ENCODE results near the gene CARD10.

Gene CARD10

DNA sequence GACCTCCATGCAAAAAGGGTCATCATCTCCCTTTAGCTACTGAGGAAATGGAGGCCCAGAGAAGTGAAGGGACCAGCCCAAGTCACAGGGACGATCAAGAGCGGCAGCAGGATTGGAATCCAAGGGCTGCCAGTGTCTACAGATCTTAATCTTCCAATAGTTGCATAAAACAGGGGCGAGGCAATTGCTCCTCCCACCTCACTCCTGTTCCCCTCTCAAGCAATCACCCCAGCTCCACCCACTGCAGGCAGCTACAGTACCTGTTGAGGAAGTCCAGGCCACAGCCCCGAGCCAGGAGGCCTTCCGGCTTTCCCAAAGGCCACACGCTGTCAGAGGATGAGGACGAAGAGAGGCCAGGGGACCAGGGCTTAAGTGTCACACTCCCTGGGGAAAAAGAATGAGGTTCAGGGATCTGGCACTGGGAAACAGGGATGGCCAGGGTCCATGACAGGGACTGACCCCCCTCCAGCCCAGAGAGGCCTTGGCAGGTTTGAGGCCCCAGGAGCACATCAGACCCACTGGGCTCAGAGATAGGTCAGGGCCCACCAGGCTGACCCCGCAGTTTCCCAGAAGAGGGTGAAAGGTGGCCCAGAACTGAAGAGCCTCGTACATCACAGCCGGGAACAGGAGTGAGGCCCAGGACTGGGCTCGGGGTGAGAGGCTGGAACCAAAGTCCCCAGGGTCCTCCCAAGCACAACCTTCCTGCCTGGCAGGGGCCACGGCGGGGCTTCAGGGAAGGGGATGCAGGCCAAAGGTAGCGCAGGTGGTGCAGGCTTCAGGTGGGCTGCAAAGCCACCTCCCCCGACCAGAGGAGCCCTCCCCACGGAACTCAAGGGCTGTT, 16.7 kb downstream of the CARD10 start:
- DNase-seq: no peak

DNA sequence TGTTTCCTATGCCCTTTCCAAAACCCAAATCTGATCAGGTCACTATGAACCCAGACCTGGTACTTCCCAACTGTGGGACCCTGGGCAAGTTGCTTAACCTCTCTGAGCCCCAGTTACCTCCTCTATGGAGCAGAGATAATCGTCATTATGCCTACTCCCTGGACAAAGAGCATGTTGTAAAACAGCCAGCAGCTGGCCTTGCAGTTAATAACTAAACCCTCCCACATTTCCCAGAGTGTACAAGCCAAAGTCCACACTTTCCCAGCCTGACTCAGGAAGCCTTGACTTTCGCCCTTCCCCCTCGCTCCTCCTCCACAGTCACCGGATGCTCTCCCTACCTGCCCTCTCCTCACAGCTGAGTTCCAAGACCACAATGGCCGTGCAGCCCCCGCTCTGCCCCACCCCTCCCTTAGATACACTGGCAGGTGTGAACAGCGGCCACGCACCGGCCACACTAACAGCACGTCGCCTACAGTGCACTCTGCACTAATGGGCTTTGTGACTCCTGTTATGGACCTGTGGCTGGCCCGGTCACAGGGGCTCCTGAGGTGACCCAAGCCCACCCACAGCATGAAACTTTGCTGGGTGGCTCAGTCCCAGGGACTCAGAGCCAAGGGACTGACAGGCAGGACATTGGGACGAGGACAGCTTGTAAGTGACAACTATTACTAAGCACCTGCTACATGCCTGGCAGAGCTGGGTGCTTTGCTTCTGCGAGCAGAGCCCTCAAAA, 17.4 kb downstream of the CARD10 start:
- no peak for DNase-seq

DNA sequence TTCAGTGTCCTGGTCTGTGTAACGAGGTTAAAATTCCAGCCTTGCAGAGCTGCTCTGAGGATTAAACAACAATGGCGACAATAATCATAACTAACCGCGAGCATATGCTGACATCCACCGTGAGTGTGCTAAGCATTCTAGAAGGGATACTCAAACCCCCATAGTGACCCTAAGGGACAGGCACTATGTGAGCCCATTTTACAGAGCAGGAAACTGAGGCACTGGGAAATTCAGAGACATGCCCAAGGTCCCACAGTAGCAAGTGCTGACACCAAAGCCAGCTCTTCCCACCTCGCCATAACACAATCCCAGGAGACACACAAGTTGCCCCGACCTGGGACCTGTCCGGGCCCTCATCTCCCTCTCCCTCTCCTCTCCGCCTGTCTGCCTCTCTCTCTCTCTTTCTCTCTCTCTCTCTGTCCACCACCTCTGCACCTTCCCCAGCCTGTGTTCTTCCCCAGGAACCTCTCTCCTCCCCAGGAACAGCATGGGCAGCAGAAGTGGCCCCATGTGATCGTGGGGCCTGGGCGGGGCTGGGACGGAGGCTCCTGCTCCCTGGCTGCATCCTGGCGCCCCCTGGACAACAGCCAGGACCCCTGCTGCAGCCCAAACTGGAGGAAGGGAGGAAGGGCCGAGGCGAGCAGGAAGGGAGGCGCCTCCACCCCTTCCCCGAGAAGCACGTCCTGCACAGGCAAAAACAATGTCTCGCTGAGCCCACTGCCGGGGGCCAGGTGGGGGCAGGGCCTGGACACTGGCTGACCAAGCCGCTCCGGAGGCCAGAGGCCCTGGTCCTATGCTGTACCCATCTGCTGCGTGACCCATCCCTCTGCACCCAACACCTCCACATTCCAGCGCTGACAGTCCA, 18.2 kb downstream of the CARD10 start:
- DNase-seq: no peak

DNA sequence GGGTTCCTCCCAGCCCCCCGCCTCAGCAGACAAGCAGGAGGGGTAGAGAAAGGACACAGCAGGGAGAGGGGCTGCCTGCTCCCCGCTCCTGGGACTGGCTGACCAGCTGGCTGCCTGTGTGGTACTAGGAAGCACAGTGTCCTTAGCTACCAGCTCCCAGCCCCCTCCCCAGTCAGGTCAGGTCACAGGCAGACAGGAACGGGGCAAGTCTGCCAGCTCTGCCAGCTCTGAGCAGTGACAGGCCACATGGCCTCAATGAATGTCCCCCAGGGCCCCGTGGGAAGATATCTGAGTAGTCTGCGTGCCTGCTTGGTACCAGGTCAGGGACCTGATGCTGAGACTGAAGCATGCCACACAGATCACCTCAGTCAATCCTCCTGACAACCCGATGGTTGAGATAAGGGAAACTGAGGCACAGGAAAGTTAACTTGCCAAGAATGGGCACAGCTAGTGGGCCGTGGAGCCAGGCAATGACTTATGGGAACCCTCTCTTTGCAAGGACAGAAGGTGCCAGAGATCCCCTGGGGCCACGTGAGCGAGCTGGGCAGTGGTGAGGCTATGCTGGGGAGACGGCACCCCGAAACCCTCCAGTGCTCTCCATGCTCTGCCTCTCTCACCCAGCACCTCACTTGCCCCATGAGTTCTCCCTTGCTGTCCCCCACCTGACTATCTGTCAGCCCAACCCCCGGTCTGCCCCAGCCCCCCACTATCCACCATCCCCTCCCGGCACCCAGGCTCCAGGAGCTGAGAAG, 19.2 kb downstream of the CARD10 start:
- no peak for DNase-seq

DNA sequence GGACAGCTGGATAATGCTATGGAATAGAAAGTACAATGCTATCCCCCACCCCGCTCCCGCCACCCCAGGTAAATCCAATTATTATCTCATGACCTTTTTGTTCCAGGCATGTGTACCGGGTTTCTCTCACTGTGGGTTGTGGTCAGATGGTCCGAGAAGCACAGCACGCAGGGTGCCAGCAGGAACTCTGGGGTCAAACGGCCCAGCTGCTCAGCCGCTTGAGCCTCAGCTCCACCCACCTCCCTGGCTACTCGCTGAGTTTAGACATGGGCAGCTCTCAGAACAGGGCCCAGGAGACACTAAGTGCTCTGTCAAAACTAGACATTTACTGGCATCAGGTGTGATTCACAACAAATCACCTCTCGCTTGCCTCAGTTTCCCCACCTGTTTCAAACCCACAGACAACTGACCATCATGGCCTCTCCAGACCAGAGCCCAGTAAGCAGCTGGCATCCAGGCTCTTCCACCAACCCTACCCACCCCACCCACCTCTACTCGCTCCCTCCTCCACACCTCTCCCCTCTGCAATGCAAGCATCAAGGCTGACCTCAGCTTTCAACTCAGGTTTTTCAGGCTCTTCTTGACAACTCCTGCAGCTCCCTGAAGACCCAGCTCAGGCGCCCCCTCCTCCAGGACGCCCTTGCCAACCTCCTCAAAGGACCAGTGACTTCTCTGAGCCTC, 20.0 kb downstream of the CARD10 start:
- DNase-seq: no peak

DNA sequence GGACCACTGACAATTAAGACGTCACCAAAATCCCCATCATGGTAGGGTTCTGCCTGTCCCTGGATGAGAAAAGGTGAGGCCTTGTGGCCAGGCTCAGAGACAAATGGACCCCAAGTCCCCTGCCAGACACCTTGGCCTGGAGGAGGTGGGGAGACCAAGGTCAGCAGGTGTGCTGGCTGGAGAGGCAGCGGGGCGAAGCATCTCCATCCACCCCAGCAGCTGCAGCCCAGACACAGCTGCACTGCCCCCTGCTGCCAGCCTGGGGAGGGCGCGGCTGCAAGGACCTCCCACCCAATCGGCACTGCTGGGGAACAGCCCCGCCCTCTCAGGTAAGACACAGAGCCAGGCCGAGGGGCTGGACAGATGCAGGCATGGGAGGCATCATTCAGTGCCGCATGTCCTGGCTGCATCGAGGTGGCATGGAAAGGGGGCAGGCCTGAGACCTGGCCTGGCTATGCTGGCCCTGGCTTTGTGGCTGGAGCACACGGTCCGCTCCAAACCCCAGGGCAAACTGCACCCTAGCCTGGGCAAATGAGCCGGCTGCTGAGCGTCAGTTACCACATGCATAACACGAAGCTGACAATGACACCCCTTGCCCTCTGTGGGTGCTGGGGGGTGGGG, 20.8 kb downstream of the CARD10 start:
- DNase-seq: no peak

DNA sequence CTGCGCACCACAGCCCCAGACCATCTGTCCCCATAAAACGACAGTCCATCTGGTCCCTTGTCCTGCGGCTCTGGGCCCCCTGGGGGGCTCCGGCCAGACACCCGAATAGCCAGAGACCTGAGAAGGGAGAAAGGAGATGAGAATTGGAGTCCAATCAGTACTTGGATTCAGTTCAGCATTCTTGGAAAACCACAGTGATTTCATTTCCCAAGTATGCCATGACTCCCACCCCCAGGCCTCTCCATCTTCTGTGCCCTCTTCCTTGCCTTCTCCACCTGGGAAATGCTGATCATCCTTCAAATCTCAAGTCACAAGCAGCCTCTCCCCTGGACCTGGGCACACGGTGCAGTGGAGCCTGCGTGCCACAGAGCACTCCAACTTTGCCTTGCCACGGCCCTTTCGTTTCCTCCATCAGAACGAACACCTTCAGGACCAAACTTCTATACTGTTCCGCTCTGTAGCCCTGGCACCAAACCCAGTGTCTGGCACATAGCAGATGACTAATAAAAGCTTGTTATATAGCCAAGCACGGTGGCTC, 22.1 kb downstream of the CARD10 start:
- no peak for DNase-seq

DNA sequence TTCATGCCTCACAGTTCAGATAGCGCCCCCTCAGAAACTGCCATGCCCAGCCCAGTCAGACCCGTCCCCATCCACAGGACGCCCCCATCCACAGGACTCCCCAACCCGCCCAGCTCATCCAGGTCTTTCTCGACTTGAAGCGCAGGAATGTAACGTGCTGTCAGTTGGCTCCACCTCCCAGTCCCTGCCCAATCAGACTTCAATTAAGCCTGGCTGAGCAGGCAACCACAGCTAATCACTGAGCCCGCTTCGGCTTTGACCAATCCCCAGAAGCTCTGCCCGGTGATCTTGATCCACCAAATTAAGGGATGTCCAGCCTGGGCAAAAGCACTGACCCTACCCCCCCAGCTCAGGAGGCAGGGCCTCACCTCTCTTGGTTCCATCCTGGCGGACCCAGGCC, 22.6 kb downstream of the CARD10 start:
- DNase-seq: no peak

DNA sequence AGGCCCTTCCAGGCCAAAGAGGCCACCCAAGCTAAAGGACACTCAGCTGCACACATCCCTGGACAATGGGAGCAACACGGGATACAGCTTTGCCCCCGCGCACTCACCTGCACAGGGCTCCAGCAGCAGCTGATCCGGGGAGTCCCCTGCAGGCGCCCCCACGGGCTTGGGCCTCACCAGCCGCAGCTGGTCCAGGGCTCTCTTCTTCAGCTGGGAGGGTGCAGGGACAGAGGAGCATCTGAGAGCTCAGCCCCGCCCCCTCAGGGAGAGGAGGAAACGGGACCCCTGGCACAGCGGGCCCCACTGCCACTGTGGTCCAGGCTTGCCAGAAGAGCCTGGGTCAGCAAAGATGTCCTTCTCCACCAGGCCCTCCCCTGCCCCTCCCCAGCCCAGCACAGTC, 25.2 kb downstream of the CARD10 start:
- DNase-seq: no peak

DNA sequence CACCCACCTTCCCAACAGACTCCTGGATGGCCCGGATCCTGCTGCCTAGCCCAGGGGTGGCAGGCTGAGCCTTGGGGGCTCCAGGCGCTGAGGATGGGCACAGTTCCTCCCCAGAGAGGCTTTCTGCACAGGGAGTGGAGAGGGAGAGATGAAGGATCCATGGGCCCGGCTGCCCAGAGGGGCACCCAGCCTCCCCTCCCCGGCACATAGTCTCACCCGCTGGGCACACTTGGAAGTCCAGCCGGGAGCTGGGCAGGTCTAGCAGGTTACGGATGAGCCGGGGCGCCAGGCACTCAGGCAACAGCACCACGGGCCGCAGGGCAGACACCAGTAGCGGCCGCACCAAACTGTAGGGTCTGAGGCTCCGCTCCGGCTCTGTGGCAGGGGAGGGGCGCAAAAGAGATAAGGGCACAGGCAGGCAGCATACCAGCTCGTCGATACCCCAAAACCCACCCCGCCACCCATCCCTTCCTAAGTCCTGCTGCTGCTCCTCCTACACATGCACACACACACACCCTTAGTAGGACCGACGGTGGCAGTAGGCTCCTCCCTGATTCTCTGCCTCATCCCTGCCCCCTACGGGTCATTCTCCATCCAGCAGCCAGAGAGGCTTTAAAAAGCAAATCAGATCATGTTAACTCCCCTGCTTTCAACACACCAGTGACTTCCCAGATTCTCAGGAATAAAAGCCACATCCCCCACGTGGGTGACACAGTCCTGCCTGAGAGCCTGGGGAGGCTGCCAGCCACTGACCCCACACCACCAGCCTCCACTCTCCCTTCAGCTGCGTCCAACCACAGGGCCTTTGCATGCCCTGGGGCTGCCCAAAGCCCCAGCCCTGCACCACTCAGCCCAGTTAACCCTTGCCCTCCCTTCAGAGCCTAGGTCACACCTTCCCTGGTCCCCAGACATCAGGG, 26.5 kb downstream of the CARD10 start:
- DNase-seq: no peak

DNA sequence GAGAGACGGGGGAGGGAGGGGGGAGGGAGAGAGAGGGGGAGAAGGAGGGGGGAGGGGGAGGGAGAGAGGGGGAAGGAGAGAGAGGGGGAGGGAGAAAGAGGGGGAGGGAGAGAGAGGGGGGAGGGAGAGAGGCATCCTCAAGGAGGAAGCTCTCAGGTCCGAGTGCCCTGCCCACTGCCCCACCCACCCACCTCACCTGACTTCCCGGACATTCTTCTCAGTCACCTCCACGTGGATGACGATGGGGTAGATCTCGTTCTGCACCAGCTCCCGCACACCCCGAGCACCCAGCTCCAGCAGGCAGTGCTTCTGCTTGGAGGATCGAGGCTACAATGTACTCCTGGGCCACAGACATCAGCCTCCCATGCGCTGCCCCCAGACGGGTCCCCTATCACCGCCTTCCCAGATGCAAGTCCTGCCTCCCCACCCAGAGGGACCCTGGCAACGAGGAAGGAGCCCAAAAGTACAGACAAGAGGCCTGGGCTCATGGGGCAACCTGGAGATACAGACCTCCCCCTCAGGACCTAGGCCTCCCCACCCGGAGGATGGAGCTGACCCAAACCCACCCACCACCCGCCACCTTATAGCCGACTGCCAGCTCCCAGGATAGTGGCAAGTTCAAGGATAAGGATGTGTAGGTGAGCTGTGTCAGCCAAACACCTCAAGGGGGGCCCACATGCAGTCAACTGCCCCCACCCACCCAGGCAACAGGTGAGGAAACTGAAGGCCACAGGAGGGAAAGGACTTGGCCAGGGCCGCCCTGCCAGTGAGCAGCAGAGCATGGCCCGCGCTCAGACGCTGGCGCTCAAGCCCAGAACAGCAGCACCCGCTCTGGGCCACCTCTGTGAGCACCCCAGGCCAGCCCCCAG, 27.4 kb downstream of the CARD10 start:
- DNase-seq: no peak

DNA sequence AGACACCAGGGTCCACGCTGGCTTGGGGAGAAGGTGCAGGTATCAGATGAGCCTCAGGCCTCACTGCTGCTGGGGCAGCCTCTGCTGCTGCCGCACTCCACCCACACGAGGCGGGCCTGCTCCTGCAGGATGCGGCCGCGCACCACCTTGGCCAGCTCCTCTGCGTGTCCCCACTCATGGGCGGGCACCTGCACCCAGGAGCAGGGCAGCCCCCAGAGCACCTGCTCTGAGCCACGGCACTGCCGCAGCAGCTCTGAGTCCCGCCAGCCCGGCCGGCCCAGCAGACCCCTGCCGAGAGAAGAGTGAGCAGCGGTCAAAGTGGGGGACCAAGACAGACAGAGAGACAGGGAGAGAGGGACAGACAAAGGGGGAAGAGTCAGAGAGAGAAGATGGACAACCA, 28.1 kb downstream of the CARD10 start:
- DNase-seq: no peak

DNA sequence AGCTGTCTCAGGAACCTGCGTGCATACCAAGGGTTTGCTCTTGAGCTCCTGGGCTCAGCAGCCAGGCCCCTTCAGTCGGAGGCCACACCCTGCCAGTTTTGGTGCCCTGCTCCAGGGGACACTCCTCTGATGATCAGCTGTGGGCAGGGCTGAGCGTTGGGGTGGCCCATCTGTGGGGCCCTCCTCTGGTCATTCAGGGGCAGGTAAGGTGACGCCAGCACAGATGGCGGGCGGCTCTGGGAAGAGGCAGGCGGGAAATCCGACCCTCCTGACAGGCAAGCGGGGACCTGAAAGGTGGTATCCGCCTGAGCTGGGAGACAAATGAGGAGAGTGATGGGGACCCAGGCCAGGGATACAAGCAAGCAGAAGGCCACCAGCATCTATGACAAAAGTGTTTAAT, 29.2 kb downstream of the CARD10 start:
- DNase-seq: no peak

DNA sequence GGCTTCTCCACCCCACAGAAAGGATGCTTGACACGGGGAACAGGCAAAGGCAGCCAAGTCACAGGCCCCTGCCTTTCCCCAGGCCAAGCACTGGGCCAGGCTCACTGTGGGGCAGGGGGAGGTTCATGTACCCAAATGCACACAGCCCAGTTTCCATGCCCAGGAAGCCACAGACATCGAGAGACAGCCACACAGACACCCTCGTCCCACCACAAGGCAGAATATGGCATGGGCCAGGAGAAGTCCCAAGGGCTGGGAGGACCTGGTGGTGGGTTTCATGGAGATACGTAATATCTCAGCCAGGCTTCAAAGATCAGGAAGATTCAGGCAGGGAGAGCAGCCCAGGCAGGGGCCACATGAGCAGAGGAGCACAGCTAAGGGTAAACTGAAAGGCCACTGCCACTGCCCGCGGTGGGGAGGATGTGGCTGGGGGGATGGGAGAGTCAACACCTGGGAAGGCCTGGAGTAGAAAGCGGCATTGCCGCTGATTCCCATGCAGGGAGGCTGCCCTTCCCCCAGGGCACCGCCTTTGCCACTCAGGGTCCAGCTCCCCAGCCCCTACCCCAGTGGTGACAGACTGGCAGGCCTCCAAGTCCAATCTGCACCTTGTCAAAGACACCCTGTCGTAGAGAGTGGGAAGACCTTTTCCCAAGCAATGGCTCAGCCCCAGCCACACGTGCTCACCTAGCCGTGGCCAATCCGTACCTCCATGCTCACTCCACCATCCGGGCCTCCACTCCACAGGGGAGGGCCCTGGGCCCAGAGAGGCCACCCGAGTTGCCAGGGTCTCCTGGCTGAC, 30.7 kb downstream of the CARD10 start:
- DNase-seq: no peak

DNA sequence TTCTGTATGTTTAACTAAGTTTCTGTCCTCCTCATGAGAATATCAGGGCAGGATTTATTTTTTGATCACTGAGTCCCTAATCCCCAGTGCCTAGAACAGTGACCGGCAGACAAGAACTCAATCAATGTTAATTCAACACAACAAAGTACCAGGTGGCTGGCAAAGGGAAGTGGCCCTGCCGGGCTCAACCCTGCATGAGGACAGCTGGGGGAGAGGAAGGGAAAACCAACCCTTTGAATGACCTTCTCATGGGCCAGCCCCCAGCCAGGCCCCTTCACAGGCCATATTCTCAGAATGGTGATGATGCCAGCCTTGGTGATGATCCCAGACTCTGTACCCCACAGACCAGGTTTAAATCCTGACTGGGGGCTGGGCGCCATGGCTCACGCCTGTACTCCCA, 31.6 kb downstream of the CARD10 start:
- no peak for DNase-seq

DNA sequence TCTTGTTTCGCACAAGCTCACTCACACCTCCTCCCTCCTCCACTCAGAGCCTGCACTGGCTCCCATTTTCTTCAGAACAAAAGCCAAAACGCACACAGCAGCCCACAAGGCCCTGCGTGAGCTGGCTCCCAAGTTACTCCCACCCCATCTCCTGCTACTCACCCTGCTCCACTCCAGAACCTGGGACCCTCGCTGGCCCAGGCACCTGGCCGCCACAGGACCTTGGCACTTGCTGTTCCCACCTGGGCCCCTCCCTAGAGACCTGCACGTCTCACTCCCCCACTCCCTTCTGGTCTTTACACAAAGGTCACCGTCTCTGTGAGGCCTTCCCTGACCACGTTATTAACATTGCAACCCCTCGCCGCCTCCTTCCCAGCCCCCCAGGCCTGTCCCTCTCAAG, 32.1 kb downstream of the CARD10 start:
- no peak for DNase-seq

DNA sequence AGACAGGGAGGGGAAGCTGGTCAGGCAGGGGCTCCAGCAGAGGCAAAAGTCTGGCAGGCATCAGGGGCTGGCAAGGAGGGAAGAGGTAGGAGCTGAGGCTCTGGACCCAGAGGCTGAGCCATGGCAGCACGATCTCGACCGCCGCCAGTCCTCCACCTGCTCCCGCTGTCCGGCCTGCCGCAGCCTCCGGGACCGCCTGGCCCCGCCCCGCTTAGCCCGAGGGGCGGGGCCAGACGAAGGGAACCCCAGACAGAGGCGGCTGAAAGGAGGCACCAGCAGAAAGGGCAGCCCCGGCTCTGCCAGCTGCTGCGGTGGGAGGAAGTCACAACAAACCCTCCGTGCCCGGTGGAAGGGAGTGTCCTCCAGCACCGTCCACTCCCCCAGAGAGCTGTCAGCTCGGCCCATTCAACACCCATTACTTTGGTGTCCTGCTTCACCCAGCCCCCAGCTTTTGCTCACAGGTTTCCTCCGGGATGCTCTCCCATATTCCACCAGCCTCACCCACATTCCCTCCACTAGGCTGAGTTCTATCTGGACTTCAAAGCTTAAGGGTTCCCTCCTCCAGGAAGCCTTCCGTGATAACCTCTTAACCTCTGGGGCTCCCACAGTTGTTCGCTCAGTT, 32.9 kb downstream of the CARD10 start, which contains the start of gene MFNG:
TSS of gene MFNG (minus strand) at position 161 of the 622 bp plus-strand sequence. CDS start 207 bp downstream, outside the sequence.
- no peak for DNase-seq
